SH-SY5Y (cell line): ENCODE measurements around the gene DMWD.

ENCODE experiments used
- GATA2 ChIP-seq: IDR thresholded peaks from 2 replicates; pipeline ENCODE4 v1.6.1; 2011; ENCODE audit warnings: mild to moderate bottlenecking, low read depth, low read length
- GATA3 ChIP-seq: IDR thresholded peaks from 2 replicates; pipeline ENCODE4 v1.6.1; 2011; ENCODE audit warnings: low read depth, mild to moderate bottlenecking, low read length, moderate library complexity

- no peak for TF ChIP-seq GATA2
- TF ChIP-seq GATA3: no peak
Observed at GRCh38 chr19:45769821-45770191, 22.8 kb downstream of the DMWD start.
